Measurements from ENCODE around the gene KLK1. TPM values are rescaled to one million over a fixed set of nuclear protein-coding genes. Genes with fewer than 3 reads are reported as not detected.

KLK1 gene
- total RNA-seq, 1 donor from 2014 or later, result not detected

- DNase-seq (ENCODE audit: low read depth), result no peak
- no peak overlapping the region for H3K4me3 ChIP-seq (ENCODE audit: low read depth, low read length)
- TF ChIP-seq, protein P1, sequence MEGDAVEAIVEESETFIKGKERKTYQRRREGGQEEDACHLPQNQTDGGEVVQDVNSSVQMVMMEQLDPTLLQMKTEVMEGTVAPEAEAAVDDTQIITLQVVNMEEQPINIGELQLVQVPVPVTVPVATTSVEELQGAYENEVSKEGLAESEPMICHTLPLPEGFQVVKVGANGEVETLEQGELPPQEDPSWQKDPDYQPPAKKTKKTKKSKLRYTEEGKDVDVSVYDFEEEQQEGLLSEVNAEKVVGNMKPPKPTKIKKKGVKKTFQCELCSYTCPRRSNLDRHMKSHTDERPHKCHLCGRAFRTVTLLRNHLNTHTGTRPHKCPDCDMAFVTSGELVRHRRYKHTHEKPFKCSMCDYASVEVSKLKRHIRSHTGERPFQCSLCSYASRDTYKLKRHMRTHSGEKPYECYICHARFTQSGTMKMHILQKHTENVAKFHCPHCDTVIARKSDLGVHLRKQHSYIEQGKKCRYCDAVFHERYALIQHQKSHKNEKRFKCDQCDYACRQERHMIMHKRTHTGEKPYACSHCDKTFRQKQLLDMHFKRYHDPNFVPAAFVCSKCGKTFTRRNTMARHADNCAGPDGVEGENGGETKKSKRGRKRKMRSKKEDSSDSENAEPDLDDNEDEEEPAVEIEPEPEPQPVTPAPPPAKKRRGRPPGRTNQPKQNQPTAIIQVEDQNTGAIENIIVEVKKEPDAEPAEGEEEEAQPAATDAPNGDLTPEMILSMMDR (IDR thresholded peaks at IDR 0.05; ENCODE audit: insufficient read depth, low read length, poor library complexity, severe bottlenecking), result no peak
- no peaks in the 10 kb centered on the region for H3K27me3 ChIP-seq (ENCODE audit: control insufficient read depth, insufficient read depth, low read length)
- H3K36me3 ChIP-seq (ENCODE audit: control insufficient read depth, insufficient read depth, low read length), result peaks cover 5% of the 10 kb centered on the region
Measured at GRCh38 chr19:50797781-50798658, 25.6 kb downstream of the KLK1 start.

- Histone ChIP-seq H3K36me3 (ENCODE audit: control insufficient read depth, insufficient read depth, low read length) (peaks cover 5% of the 10 kb centered on the region), H3K27me3 (ENCODE audit: control insufficient read depth, insufficient read depth, low read length) (peaks cover 2% of the 10 kb centered on the region), H3K4me3 (ENCODE audit: low read depth, low read length) (no peak overlapping the region)
- no peak for DNase-seq (ENCODE audit: low read depth)
- TF ChIP-seq, protein P1 (IDR thresholded peaks at IDR 0.05; ENCODE audit: insufficient read depth, low read length, poor library complexity, severe bottlenecking), result no peak
Measured at GRCh38 chr19:50797429-50797780, 26.2 kb downstream of the KLK1 start.

DNA sequence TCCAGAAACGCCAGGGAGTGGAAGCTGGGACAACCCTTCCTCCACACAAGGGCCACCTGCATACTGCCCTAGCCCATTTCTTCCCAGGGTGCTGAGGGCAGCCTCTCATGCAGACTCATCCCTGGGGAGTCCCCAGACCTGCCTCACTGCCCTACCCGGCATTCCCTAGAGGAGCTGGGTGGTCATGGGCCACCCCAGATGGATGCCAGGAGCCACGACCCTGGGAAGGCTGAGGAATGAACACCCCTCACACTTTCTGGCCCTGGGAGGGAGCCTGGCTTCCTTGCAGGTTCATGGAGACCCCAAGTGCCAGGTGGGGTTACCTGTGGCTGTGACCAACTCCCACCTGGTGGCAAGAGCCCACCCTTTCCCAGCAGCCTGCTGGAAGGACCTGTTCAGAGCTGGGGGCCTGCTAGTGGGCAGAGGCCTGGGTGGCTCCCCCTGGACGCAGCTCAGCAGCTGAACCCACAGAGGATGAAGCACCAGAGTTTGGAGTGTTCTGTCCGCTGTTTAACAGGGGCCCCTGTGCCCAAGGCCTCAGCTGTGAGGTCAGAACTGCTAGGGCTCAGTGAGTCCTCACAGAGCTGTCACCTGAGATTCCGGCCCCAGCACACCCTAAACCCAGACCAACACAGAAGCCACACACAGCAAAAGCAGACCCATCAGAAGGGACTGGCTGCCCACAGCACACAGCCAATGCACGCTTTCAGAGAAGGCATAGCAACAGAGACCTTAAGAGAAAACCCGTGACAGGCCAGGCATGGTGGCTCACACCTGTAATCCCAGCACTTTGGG, 26.8 kb downstream of the KLK1 start:
- DNase-seq (ENCODE audit: low read depth), result no peak
- TF ChIP-seq, protein P1 (IDR thresholded peaks at IDR 0.05; ENCODE audit: insufficient read depth, low read length, poor library complexity, severe bottlenecking), result no peak
- no peak overlapping the region for H3K4me3 ChIP-seq (ENCODE audit: low read depth, low read length)
- peaks cover 5% of the 10 kb centered on the region for H3K27me3 ChIP-seq (ENCODE audit: control insufficient read depth, insufficient read depth, low read length)
- peaks cover 3% of the 10 kb centered on the region for H3K36me3 ChIP-seq (ENCODE audit: control insufficient read depth, insufficient read depth, low read length)

GRCh38 chr19:50796128-50796633, 27.4 kb downstream of the KLK1 start:
- Histone ChIP-seq H3K36me3 (ENCODE audit: control insufficient read depth, insufficient read depth, low read length) (peaks cover 3% of the 10 kb centered on the region), H3K4me3 (ENCODE audit: low read depth, low read length) (no peak overlapping the region), H3K27me3 (ENCODE audit: control insufficient read depth, insufficient read depth, low read length) (peaks cover 5% of the 10 kb centered on the region)
- TF ChIP-seq, protein P1 (IDR thresholded peaks at IDR 0.05; ENCODE audit: insufficient read depth, low read length, poor library complexity, severe bottlenecking), result no peak
- no peak for DNase-seq (ENCODE audit: low read depth)

DNA sequence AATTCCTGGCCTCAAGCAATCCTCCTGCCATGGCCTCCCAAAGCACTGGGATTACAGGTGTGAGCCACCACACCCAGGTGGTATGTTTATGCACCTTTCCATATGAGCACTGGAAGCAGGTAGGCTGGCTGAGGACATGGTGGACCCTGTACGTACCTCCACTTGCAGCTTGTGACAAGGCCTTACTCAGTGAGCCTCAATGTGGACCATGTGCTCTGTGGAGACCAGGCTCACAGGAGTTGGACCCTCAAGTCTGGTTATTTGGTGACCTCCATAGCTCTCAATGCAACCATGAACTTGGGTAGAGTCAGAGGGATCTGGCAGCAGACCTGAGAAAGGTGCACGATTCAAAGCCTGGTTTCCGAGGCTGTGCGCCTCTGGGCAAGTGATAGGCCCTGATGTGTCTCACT, 27.9 kb downstream of the KLK1 start:
- TF ChIP-seq, protein P1 (IDR thresholded peaks at IDR 0.05; ENCODE audit: insufficient read depth, low read length, poor library complexity, severe bottlenecking), result no peak
- Histone ChIP-seq H3K36me3 (ENCODE audit: control insufficient read depth, insufficient read depth, low read length) (peaks cover 3% of the 10 kb centered on the region), H3K27me3 (ENCODE audit: control insufficient read depth, insufficient read depth, low read length) (peaks cover 5% of the 10 kb centered on the region), H3K4me3 (ENCODE audit: low read depth, low read length) (no peak overlapping the region)
- DNase-seq (ENCODE audit: low read depth), result no peak
